Activated T-helper 17 cell treated with anti-CD3 and anti-CD28 coated beads, Interleukin-2, amount 50 U/mL, for 72 hours (primary cell): ENCODE measurements around the gene ZNF382. TPM values are rescaled to one million over a fixed set of nuclear protein-coding genes. Genes with fewer than 3 reads are reported as not detected.
"Not testable (repeated sequence)": the region's sequence is repeated elsewhere in the genome, so short reads cannot be mapped to it uniquely, and the experiment has no call there.

Experiments used
- ATAC-seq: fragments of 150-1000 bp; cut with Tn5 transposase; replicated peaks from 2 replicates; pipeline ENCODE4 v1.10.0; 2021; ENCODE audit warnings: mild to moderate bottlenecking, moderate library complexity
- H3K27ac Mint-ChIP-seq: one replicate; pipeline ENCODE4 v1.8.0; 2022; ENCODE audit warnings: mixed read lengths
- H3K27me3 Mint-ChIP-seq: one replicate; pipeline ENCODE4 v1.8.0; 2022; ENCODE audit warnings: mixed read lengths
- H3K36me3 Mint-ChIP-seq: one replicate; pipeline ENCODE4 v1.8.0; 2022; ENCODE audit warnings: low read depth, mild to moderate bottlenecking, mixed read lengths
- H3K4me1 Mint-ChIP-seq: one replicate; pipeline ENCODE4 v1.8.0; 2022; ENCODE audit warnings: mixed read lengths
- H3K4me3 Mint-ChIP-seq: one replicate; pipeline ENCODE4 v1.8.0; 2022; ENCODE audit warnings: mild to moderate bottlenecking, mixed read lengths
- H3K9me3 Mint-ChIP-seq: one replicate; pipeline ENCODE4 v1.8.0; 2022; ENCODE audit warnings: mixed read lengths
- total RNA-seq, 2 donors: library from RNA; stranded (reverse); gene quantifications; one replicate each; pipeline ENCODE4 v1.2.3, GENCODE V29; 2022

The ZNF382 gene
- total RNA-seq, result 10 to 100 TPM in 1 of 2 donors, 1 to 10 TPM in 1; 9.7 to 12.3 TPM

- peak within 1 kb of the TSS; percentile 99 for H3K4me3 Mint-ChIP-seq
- H3K27ac Mint-ChIP-seq, result peak within 1 kb of the TSS; percentile 82
- peaks cover 19% of the 10 kb centered on the region for H3K4me1 Mint-ChIP-seq
- H3K27me3 Mint-ChIP-seq, result no peaks in the 10 kb centered on the region
- no peaks in the 10 kb centered on the region for H3K9me3 Mint-ChIP-seq
- peak; percentile 86 for ATAC-seq
- peaks cover 37% of the 10 kb centered on the region for H3K36me3 Mint-ChIP-seq
Measured at GRCh38 chr19:36605101-36605876, at the start of gene ZNF382. ZNF382 (plus strand) TSS chr19:36605313; CDS start chr19:36609915, 4,602 bp downstream.

GRCh38 chr19:36564391-36564790 lies 40.7 kb upstream of the ZNF382 start:
- H3K4me1 Mint-ChIP-seq, result no peaks in the 10 kb centered on the region
- peaks cover 14% of the 10 kb centered on the region for H3K9me3 Mint-ChIP-seq
- ATAC-seq, result no peak
- no peaks in the 10 kb centered on the region for H3K27me3 Mint-ChIP-seq
- no peak overlapping the region for H3K4me3 Mint-ChIP-seq
- H3K36me3 Mint-ChIP-seq, result peaks cover 100% of the 10 kb centered on the region
- no peak overlapping the region for H3K27ac Mint-ChIP-seq

DNA sequence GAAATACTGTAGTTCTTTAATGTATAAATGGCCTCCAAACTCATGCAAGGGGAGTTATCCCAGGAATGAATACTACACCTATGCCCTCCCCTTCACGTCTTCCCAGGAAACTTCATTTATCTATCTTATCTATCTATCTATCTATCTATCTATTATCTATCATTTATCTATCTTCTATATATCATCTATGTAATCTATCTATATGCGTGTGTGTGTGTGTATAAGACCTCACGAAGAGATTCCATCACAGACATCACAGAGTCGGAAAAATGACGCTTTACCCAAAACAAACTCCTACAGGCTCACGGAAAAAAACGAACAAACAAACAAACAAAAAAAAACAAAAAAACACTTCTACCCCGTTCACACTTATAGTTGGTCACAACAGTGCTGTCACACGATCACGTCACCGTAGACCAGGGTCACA lies 32.5 kb upstream of the ZNF382 start:
- H3K27me3 Mint-ChIP-seq, result no peaks in the 10 kb centered on the region
- H3K9me3 Mint-ChIP-seq, result peaks cover 5% of the 10 kb centered on the region
- peak overlapping the region; percentile 96 for H3K27ac Mint-ChIP-seq
- no peak for ATAC-seq
- H3K4me1 Mint-ChIP-seq, result peaks cover 29% of the 10 kb centered on the region
- peaks cover 83% of the 10 kb centered on the region for H3K36me3 Mint-ChIP-seq
- H3K4me3 Mint-ChIP-seq, result peak overlapping the region; percentile 90

DNA sequence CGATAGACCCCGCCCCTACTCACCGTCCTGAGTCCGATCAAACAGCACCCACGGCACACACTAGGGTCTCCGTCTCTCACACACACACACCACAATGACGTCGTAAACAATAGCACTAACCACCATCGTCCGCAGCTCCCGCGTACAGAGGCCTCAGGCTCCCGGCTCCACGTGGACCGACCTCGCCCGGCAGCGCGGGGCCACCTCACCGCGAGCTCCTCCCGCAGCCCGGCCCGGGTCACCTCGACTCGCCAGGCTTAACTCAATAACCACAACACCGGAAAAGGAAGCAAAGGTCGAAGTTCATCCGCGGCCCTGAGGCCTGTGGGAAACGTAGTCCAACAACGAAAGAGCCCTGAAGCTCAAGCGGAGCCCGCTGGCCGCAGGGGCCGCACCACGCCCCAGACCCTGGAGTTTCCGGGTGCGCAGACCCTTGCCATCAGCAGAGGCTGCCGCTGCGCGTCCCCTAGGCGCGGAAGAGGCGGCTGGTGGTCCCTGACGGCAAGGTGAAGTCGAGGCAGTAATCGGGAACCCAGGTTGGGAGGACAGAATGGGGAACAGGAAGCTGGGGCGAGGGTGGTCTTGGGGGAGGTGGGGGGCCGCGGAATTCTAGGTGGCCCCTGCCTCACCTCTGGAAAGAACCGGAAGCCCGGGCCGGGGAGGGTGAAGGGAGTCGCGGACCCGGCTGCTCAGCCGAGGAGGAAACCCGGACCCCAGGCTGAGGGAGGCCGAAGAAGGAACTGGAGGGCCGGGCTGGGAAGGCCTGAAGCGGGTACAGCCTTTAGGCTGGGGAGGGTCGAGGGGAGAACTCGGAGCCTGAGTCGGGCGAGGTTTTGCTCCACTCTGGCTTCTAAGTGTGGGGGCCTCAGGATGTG lies 31.9 kb upstream of the ZNF382 start, which contains the start of gene ZNF529:
TSS of gene ZNF529 (minus strand) at position 273 of the 875 bp plus-strand sequence. CDS start 946 bp downstream, outside the sequence.
- Mint-ChIP-seq H3K4me3 (peak within 1 kb of the TSS; percentile 90), H3K4me1 (peaks cover 29% of the 10 kb centered on the region), H3K27ac (peak within 1 kb of the TSS; percentile 96), H3K9me3 (no peaks in the 10 kb centered on the region), H3K36me3 (peaks cover 83% of the 10 kb centered on the region), H3K27me3 (no peaks in the 10 kb centered on the region)
- ATAC-seq, result peak; percentile 97

DNA sequence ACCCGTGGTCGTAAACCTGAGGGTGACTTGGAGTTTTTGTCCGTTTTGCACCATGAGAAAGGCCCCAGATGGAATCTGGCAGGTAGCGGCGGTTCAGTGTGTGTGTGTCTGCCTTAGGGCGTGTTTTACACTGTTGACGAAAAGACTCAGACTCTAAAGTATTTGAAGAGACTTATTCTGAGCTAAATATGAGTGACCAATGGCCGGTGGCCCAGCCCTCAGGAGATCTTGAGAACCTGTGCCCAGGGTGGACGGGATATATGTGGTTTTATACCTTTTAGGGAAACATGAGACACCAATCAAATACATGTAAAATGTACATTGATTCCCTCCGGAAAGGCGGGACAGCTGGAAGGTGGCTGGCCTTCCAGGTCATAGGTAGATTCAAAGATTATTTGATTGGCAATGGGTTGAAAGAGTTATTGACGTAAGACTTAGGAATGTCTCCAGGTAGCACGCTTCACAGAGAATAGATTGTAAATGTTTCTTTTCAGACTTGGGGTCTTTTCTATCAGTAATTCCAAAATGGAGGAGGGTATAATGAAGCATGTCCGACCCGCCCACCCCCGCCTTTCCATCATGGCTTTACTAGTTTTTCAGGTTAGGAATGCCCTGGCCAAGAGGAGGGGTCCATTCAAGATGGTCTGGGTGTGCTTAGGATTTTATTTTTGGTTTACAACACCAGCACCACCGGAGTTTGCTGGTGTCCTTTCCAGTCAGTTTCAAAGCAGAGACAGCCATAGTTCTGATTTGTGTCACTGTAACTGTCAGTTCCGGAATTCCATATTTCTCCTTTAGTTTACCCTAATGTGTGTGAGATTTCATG lies 31.0 kb upstream of the ZNF382 start:
- no peak for ATAC-seq
- no peaks in the 10 kb centered on the region for H3K27me3 Mint-ChIP-seq
- H3K36me3 Mint-ChIP-seq, result peaks cover 83% of the 10 kb centered on the region
- peaks cover 29% of the 10 kb centered on the region for H3K4me1 Mint-ChIP-seq
- H3K9me3 Mint-ChIP-seq, result no peaks in the 10 kb centered on the region
- peak overlapping the region; percentile 90 for H3K4me3 Mint-ChIP-seq
- peak overlapping the region; percentile 96 for H3K27ac Mint-ChIP-seq

DNA sequence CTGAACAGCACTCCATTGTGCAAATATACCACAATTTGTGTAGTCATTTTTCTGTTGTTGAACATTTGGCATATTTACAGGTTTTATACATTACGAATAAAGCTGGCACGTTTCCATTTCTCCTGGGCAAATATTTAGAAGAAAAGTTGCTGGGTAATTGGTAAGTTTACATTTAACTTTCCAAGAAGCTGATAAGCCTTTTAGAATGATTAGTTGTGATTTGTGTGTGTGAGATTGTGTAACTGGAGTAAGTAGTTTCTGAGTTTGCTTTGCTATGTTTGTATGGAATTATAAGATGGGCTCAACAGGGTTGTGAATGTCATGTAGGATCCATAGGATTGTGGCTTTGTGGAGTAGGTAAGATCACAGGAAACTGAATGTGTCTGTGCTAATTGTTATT lies 30.4 kb upstream of the ZNF382 start:
- no peaks in the 10 kb centered on the region for H3K9me3 Mint-ChIP-seq
- H3K4me1 Mint-ChIP-seq, result peaks cover 29% of the 10 kb centered on the region
- H3K27me3 Mint-ChIP-seq, result no peaks in the 10 kb centered on the region
- H3K36me3 Mint-ChIP-seq, result peaks cover 83% of the 10 kb centered on the region
- H3K4me3 Mint-ChIP-seq, result peak overlapping the region; percentile 90
- no peak overlapping the region for H3K27ac Mint-ChIP-seq
- no peak for ATAC-seq

- no peak overlapping the region for H3K4me3 Mint-ChIP-seq
- H3K9me3 Mint-ChIP-seq, result peaks cover 4% of the 10 kb centered on the region
- H3K36me3 Mint-ChIP-seq, result peaks cover 87% of the 10 kb centered on the region
- no peaks in the 10 kb centered on the region for H3K27me3 Mint-ChIP-seq
- peaks cover 22% of the 10 kb centered on the region for H3K4me1 Mint-ChIP-seq
- H3K27ac Mint-ChIP-seq, result no peak overlapping the region
- no peak for ATAC-seq
Measured at GRCh38 chr19:36577271-36577996, 27.7 kb upstream of the ZNF382 start.

DNA sequence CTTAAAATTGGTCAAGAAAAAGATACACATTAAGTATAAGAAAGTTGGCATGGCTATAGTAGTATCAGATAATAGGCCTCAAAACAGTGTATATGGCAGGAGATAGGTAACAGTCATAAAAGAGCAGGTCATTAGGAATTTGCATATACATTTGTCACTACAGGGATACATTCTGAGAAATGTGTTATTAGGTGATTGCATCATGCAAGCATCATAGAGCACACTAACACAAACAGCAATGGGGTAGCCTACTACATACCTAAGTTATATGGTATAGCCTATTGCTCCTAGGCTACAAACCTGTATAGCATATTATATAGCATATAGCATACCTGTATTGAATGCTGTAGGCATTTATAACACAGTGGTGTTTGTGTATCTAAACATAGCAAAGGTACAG lies 25.9 kb upstream of the ZNF382 start:
- Mint-ChIP-seq H3K27me3 (no peaks in the 10 kb centered on the region), H3K4me3 (no peak overlapping the region), H3K36me3 (peaks cover 94% of the 10 kb centered on the region), H3K4me1 (peaks cover 7% of the 10 kb centered on the region), H3K9me3 (peaks cover 9% of the 10 kb centered on the region), H3K27ac (no peak overlapping the region)
- no peak for ATAC-seq

GRCh38 chr19:36602681-36603080 lies 2.4 kb upstream of the ZNF382 start:
- peaks cover 19% of the 10 kb centered on the region for H3K4me1 Mint-ChIP-seq
- not testable (repeated sequence) for H3K27ac Mint-ChIP-seq, H3K27me3 Mint-ChIP-seq, H3K4me3 Mint-ChIP-seq, ATAC-seq, H3K9me3 Mint-ChIP-seq
- H3K36me3 Mint-ChIP-seq, result peaks cover 15% of the 10 kb centered on the region

DNA sequence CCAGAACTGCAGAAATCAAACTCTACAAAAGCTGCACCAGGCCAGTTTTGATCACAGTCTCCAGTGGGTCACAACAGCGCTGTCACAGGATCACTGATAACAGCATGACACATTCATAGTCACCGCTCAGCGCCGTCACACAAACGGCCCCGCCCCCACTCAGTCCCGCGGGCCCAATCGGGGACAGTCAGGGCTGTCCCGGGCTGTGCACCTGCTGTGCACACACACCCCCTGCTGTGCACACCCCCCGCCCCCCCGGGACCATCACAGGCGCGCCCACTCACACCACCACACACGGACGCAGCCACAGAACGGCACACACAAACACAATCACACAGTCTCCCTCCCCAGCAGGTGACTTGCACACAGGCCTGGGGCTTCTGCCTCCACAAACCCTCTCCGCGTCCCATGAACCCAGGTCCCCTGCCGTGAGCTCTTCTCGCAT lies 435 bp upstream of the ZNF382 start:
- peaks cover 31% of the 10 kb centered on the region for H3K36me3 Mint-ChIP-seq
- H3K4me3 Mint-ChIP-seq, result peak overlapping the region; percentile 99
- peak; percentile 94 for ATAC-seq
- peak overlapping the region; percentile 82 for H3K27ac Mint-ChIP-seq
- H3K9me3 Mint-ChIP-seq, result no peaks in the 10 kb centered on the region
- no peaks in the 10 kb centered on the region for H3K27me3 Mint-ChIP-seq
- peaks cover 19% of the 10 kb centered on the region for H3K4me1 Mint-ChIP-seq

DNA sequence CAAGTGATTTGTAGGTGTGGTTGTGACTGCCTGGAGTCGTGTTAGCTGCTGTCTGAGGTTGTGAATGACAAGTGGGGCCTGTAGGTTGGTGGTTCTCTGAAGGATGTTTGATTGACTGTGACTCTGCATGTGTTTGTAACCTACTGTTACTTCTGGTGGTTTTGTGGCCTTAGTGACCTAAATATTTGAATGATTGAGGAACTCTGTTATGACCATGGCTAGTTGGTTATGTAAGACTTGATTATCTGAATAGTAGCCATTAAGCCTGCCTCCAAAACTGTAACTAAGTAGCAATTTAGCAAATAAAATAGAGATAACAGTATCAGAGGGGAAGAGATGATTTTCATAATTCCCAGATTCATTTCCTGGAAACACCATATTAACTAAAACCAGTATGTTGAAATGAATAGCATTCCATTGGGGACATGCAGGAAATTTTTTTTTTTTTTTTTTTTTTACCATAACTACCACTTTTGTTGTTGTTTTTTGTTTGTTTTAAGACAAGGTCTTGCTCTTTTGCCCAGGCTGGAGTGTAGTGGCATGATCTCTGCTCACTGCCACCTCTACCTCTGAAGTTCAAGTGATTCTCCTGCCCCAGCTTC lies 865 bp downstream of the ZNF382 start:
- Mint-ChIP-seq H3K4me1 (peaks cover 19% of the 10 kb centered on the region), H3K36me3 (peaks cover 44% of the 10 kb centered on the region), H3K27me3 (no peaks in the 10 kb centered on the region), H3K27ac (peak overlapping the region; percentile 82), H3K9me3 (no peaks in the 10 kb centered on the region), H3K4me3 (peak overlapping the region; percentile 99)
- peak; percentile 18 for ATAC-seq

DNA sequence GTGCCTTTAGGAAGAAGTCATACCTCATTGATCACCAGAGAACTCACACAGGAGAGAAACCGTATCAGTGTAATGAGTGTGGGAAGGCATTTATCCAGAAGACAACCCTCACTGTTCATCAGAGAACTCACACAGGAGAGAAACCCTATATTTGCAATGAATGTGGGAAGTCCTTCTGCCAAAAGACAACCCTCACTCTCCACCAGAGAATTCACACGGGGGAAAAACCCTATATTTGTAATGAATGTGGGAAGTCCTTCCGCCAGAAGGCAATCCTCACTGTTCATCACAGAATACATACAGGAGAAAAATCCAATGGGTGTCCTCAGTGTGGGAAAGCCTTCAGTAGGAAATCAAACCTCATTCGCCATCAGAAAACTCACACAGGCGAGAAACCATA lies 21.9 kb downstream of the ZNF382 start:
- peaks cover 36% of the 10 kb centered on the region for H3K36me3 Mint-ChIP-seq
- peaks cover 30% of the 10 kb centered on the region for H3K9me3 Mint-ChIP-seq
- H3K27me3 Mint-ChIP-seq, result no peaks in the 10 kb centered on the region
- no peak overlapping the region for H3K27ac Mint-ChIP-seq
- no peak overlapping the region for H3K4me3 Mint-ChIP-seq
- no peak for ATAC-seq
- H3K4me1 Mint-ChIP-seq, result no peaks in the 10 kb centered on the region

- no peaks in the 10 kb centered on the region for H3K4me1 Mint-ChIP-seq
- peaks cover 33% of the 10 kb centered on the region for H3K36me3 Mint-ChIP-seq
- H3K27me3 Mint-ChIP-seq, result no peaks in the 10 kb centered on the region
- peaks cover 46% of the 10 kb centered on the region for H3K9me3 Mint-ChIP-seq
- no peak for ATAC-seq
- no peak overlapping the region for H3K27ac Mint-ChIP-seq
- no peak overlapping the region for H3K4me3 Mint-ChIP-seq
Measured at GRCh38 chr19:36635342-36635741, 30.2 kb downstream of the ZNF382 start.
